GM13977 (cell line): ENCODE measurements around the gene ZNRF3.
"Not testable (repeated sequence)": the region's sequence is repeated elsewhere in the genome, so short reads cannot be mapped to it uniquely, and the experiment has no call there.

Source experiments
- DNase-seq: peaks from one replicate; pipeline ENCODE4 v3.0.0; 2012; ENCODE audit warnings: low spot score
- CTCF ChIP-seq: IDR thresholded peaks from 2 replicates; pipeline ENCODE4 v1.5.1; 2012; ENCODE audit warnings: mild to moderate bottlenecking, control low read depth; ENCODE audit not compliant: insufficient read depth; ENCODE audit errors: extremely low read depth, missing control alignments
- in situ Hi-C: fragments of 300-500 bp; cut with MboI; formaldehyde crosslinking; loops from one replicate; pipeline ENCODE4 v1.12.0; 2022; ENCODE audit warnings: low sequenced_read_pairs, low pct_unique_long_range_greater_than_20kb, mixed read lengths, inconsistent platforms; ENCODE audit not compliant: unreplicated experiment

ZNRF3 gene

DNA sequence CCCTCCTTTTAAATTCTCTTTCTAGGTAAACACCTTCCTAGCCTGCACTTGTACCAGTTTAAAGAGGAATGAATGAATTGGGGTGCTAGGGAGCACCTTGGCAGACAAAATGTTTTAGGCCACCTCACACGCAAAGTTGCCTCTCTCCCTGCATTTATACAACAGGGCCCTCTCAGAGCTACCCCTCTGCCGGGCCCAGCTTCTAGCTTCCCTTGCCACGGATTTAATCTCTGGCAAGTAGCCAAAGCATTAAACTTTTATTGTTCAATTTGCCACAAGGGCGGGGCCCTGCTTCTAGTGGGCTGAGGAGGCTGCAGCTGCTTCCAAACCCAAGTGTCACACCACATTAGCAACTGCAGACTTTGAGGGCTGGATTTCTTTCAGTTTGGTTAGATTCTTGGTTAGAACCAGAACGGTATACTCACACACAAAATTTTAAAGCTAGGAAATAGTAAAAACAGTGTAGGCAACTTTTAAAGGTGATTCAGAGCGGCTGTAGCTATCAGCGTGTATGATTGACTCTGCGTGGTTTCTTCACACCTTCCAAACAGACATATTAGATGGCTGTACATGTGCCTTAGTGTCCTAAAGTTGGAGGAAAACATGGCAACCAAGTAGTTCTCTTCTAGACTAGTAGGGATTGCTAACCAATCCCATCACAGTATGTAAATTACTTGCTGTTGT is 196.0 kb downstream of the ZNRF3 start:
- no peak for TF ChIP-seq CTCF
- in situ Hi-C loops, result no loop called here
- DNase-seq, result no peak

DNA sequence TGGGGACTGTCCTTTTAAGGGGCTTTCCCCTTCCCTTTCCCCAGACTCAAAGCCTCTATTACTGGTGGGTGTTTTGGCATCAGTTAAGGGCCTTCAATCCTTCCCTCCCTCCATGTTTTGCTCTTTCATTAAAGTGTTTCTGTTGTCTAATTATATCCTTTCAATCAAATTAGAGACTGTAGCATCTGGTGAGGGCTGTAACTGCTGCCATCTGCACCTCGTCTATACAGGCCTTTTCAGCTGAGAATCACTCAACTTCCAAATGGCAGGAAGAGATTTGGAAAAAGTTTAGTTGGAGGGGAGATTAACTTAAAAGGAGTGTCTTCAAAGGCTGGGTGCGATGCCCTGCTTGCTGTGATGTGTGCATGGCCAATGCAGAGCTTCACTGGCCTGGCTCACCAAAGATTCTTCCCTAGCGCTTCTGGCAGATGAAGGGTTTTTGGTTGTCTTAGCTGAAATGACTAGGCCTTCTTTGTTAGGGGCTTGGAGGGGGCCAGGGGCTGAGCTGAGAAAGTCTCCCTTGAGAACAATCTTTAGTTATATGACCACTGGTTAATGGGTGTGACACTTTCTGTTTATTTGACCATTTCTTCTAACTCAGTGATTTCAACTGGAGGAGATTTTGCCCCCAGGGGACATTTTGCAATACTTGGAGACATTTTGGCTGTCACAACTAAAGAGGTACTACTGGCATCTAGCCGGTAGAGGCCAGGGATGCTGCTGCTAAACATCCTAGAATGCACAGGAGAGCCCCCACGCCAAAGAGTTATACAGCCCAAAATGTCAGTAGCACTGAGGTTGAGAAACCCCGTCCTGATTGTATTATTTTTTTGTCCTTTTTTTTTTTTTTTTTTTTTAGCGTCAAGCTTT is 197.0 kb downstream of the ZNRF3 start:
- no peak for DNase-seq
- in situ Hi-C loops, result no loop called here
- no peak for TF ChIP-seq CTCF

DNA sequence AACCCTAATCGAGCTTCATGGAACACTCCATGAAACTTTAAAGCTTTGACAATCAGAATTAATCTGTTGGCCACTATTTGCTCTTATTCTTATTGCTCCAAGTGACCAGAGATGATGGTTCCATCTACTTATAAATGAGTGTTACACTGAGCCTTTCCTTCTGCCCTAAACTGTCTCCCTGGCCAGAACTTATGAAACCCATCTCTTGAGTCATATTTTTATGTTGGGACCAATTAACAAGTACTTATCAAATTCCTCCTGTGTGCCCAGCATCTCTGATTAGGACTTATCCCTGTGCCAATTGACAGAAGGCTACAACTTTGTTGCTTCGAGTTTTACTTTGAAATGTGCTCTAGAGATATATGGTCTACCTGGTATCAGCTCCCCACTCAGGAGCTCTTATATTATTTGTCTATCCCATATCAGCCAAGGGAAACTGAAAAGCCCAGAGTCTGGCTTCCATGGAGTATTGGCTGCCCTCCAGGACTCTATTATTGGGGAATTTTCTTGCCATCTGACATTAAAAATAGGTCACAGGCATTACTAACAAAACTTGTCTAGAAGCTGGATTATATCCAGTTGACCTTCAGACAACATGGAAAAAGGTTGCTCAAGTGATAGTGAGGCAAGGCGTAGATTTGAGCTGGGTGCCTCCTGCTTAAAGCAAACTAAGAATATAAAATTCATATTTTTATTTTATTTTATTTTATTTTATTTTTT is 198.3 kb downstream of the ZNRF3 start:
- no peak for DNase-seq
- in situ Hi-C loops, result no loop called here
- TF ChIP-seq CTCF, result no peak

DNA sequence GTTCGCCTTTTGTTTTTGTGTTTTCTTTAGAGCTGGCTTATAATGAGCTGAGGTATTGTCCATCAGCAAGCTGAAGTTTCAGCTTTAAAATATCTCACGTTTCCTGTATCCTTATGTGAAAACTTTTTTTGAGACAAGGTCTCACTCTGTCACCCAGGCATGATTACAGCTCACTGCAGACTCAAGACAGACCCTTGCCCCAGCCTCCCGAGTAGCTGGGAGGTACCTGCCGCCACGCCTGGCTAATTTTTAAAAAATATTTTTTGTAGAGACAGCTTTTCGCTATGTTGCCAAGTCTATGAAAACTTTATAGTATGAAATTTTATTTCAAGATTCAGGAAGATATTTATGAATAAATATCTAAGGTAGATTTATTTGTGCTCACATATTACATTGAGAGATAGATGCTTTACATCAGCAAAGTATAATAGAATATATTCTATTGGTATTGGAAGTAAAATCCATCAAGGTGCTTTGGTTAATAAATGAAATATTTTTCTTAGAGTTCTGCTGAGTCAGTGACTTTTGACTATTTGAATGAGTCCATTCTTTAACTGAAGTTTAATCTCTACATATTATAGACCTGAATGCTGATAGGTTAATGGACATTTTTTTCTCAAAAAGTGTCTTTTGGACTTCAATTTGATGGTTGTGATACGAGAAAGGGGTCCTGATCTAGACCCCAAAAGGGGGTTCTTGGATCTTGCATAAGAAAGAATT is 199.6 kb downstream of the ZNRF3 start:
- DNase-seq, result no peak
- in situ Hi-C loops, result no loop called here
- TF ChIP-seq CTCF, result no peak

DNA sequence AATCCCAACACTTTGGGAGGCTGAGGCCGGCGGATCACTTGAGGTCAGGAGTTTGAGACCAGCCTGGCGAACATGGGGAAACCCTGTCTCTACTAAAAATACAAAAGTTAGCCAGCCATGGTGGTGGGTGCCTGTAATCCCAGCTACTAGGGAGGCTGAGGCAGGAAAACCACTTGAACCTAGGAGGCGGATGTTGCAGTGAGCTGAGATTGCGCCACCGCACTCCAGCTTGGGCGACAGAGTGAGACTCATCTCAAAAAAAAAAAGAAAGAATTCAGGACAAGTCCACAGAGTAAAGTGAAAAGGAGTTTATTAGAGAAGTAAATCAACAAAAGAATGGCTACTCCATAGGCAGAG is 200.2 kb downstream of the ZNRF3 start:
- DNase-seq, in situ Hi-C loops: not testable (repeated sequence)

- no peak for TF ChIP-seq CTCF
- DNase-seq, result no peak
- in situ Hi-C loops, result no loop called here
These were observed 200.7 kb downstream of the ZNRF3 start for GRCh38 chr22:29083933-29084591.
